HG03439 (cell line): ENCODE results near the gene STPG3.

ENCODE experiments used
- ATAC-seq: cut with Tn5 transposase; IDR thresholded peaks from one replicate; pipeline ENCODE4 v1.9.1; 2021; ENCODE audit warnings: mild to moderate bottlenecking, moderate library complexity; ENCODE audit not compliant: unreplicated experiment

Gene STPG3

GRCh38 chr9:137221506-137222111 lies 29.5 kb upstream of the STPG3 start:
- no peak for ATAC-seq

GRCh38 chr9:137222190-137223077 lies 28.7 kb upstream of the STPG3 start, which contains the start of gene RNF208:
TSS of gene RNF208 (minus strand) at chr9:137222240. CDS start at chr9:137221212, 1,028 bp downstream.
- ATAC-seq = peak; percentile 11

GRCh38 chr9:137223078-137223970 lies 27.8 kb upstream of the STPG3 start:
- ATAC-seq = peak; percentile 76

- ATAC-seq = no peak
These were observed 26.0 kb upstream of the STPG3 start, which contains the start of gene CYSRT1 for GRCh38 chr9:137224830-137225694. TSS of gene CYSRT1 (plus strand) at chr9:137225174. CDS start at chr9:137225622, 448 bp downstream.

GRCh38 chr9:137225699-137226331 lies 25.3 kb upstream of the STPG3 start:
- no peak for ATAC-seq

GRCh38 chr9:137226338-137227053 lies 24.6 kb upstream of the STPG3 start:
- ATAC-seq = no peak

- ATAC-seq = no peak
These were observed 23.8 kb upstream of the STPG3 start, which contains the start of gene RNF224 for GRCh38 chr9:137227054-137227852. TSS of gene RNF224 (plus strand) at chr9:137227502. CDS start at chr9:137228336, 834 bp downstream.

GRCh38 chr9:137227853-137228505 lies 23.1 kb upstream of the STPG3 start:
- no peak for ATAC-seq

- no peak for ATAC-seq
These were observed 22.5 kb upstream of the STPG3 start for GRCh38 chr9:137228506-137228967.

- no peak for ATAC-seq
These were observed 21.9 kb upstream of the STPG3 start for GRCh38 chr9:137228968-137229896.

- no peak for ATAC-seq
These were observed 21.0 kb upstream of the STPG3 start for GRCh38 chr9:137229903-137230704.

- ATAC-seq = no peak
These were observed 20.2 kb upstream of the STPG3 start, which contains the start of gene SLC34A3 for GRCh38 chr9:137230705-137231371. TSS of gene SLC34A3 (plus strand) at chr9:137230901. CDS start at chr9:137231703, 802 bp downstream.

GRCh38 chr9:137231372-137232039 lies 19.6 kb upstream of the STPG3 start:
- no peak for ATAC-seq

GRCh38 chr9:137232101-137232500 lies 19.0 kb upstream of the STPG3 start:
- no peak for ATAC-seq
